Lower leg skin (tissue), 3 donors: ENCODE measurements around the gene TMEM214.

Experiments
- CTCF ChIP-seq, 3 donors: fragments of 450-650 bp; IDR thresholded peaks; one replicate each; pipeline ENCODE4 v1.5.1; 2016; ENCODE audit warnings: antibody characterized with exemption in 3 of 3, mild to moderate bottlenecking in 3 of 3, moderate library complexity in 2 of 3
- POLR2A ChIP-seq, 2 donors: fragments of 450-650 bp; IDR thresholded peaks; one replicate each; pipeline ENCODE4 v1.6.1; 2016 to 2017; ENCODE audit warnings: antibody characterized with exemption in 2 of 2, mild to moderate bottlenecking in 1 of 2, moderate library complexity in 1 of 2

- TF ChIP-seq POLR2A (IDR thresholded peaks at IDR 0.05) (no peak), CTCF (IDR thresholded peaks at IDR 0.05) (no peak)
These were observed 5.2 kb downstream of the TMEM214 start for GRCh38 chr2:27038012-27038411.
